Stimulated activated CD4-positive, alpha-beta T cell treated with anti-CD3 and anti-CD28 coated beads, Interleukin-12 subunit alpha, Interleukin-12 subunit beta, amount 100 ng/mL, for 48 hours (primary cell): ENCODE data around the gene NISCH.
A peak's percentile ranks its signal among the peaks of the same experiment; 100 is the strongest.

ENCODE experiments used
- DNase-seq, 3 donors: peaks; one replicate each; pipeline ENCODE4 v3.0.0-alpha.2; 2020; ENCODE audit warnings: low read depth in 2 of 3, low spot score in 1 of 3

The NISCH gene

GRCh38 chr3:52455283-52456168 is at the start of gene NISCH:
TSS of gene NISCH (plus strand) at chr3:52455604. CDS start at chr3:52455642, 38 bp downstream.
- DNase-seq, result peak; percentile 90 to 97 (median 96)

GRCh38 chr3:52406231-52406661 is 49.2 kb upstream of the NISCH start:
- no peak for DNase-seq

- no peak for DNase-seq
These were observed 48.5 kb upstream of the NISCH start for GRCh38 chr3:52406791-52407510.

GRCh38 chr3:52407779-52408178 is 47.6 kb upstream of the NISCH start:
- DNase-seq, result no peak

GRCh38 chr3:52408466-52408865 is 46.9 kb upstream of the NISCH start:
- DNase-seq, result no peak

GRCh38 chr3:52415800-52416199 is 39.6 kb upstream of the NISCH start:
- no peak for DNase-seq

- DNase-seq, result no peak
These were observed 35.0 kb upstream of the NISCH start for GRCh38 chr3:52420388-52420787.

- DNase-seq, result no peak
These were observed 32.7 kb upstream of the NISCH start for GRCh38 chr3:52422669-52423068.

- no peak for DNase-seq
These were observed 32.2 kb upstream of the NISCH start for GRCh38 chr3:52423173-52423572.

GRCh38 chr3:52428151-52429005 is 27.0 kb upstream of the NISCH start:
- DNase-seq, result no peak

- DNase-seq, result no peak
These were observed 26.4 kb upstream of the NISCH start for GRCh38 chr3:52429031-52429430.

GRCh38 chr3:52429779-52430415 is 25.5 kb upstream of the NISCH start:
- no peak for DNase-seq

GRCh38 chr3:52430416-52430810 is 25.0 kb upstream of the NISCH start:
- no peak for DNase-seq

GRCh38 chr3:52431459-52432223 is 23.8 kb upstream of the NISCH start:
- no peak for DNase-seq

GRCh38 chr3:52432225-52432624 is 23.2 kb upstream of the NISCH start:
- DNase-seq, result no peak

- no peak for DNase-seq
These were observed 22.7 kb upstream of the NISCH start for GRCh38 chr3:52432691-52433141.

- DNase-seq, result no peak
These were observed 21.9 kb upstream of the NISCH start for GRCh38 chr3:52433328-52433995.

GRCh38 chr3:52433996-52434479 is 21.4 kb upstream of the NISCH start:
- DNase-seq, result no peak

GRCh38 chr3:52434491-52435115 is 20.8 kb upstream of the NISCH start:
- DNase-seq, result no peak
